MG63 (cell line): ENCODE data around the gene CEP112. TPM values are rescaled to one million over a fixed set of nuclear protein-coding genes. Genes with fewer than 3 reads are reported as not detected.

Source experiments
- DNase-seq: peaks from one replicate; pipeline ENCODE4 v3.0.0-alpha.2; 2020
- H3K27me3 ChIP-seq: fragments of 250-450 bp; sonication (Bioruptor Pico); 2 replicates; pipeline ENCODE4 v1.5.1; 2020; ENCODE audit warnings: mild to moderate bottlenecking, moderate library complexity
- H3K36me3 ChIP-seq: fragments of 250-450 bp; sonication (Bioruptor Pico); 2 replicates; pipeline ENCODE4 v1.5.1; 2020; ENCODE audit warnings: mild to moderate bottlenecking, moderate library complexity
- H3K4me3 ChIP-seq: fragments of 250-450 bp; sonication (Bioruptor Pico); 2 replicates; pipeline ENCODE4 v1.5.1; 2020; ENCODE audit warnings: mild to moderate bottlenecking, moderate library complexity
- H3K9me3 ChIP-seq: fragments of 250-450 bp; sonication (Bioruptor Pico); 2 replicates; pipeline ENCODE4 v1.5.1; 2020; ENCODE audit warnings: mild to moderate bottlenecking, moderate library complexity
- total RNA-seq: library from RNA; depleted of rRNA; stranded (reverse); fragments of >200 nt; shearing (Covaris generic); gene quantifications from 2 replicates; pipeline ENCODE4 v1.2.3, GENCODE V29; 2014; ENCODE audit warnings: low replicate concordance

CEP112 gene
- total RNA-seq, 1 experiment from 2014 or later = 0.59 TPM

GRCh38 chr17:66063686-66064085 is 128.2 kb downstream of the CEP112 start:
- Histone ChIP-seq H3K36me3 (no peaks in the 10 kb centered on the region), H3K9me3 (no peaks in the 10 kb centered on the region), H3K4me3 (no peak overlapping the region), H3K27me3 (no peaks in the 10 kb centered on the region)
- no peak for DNase-seq

- Histone ChIP-seq H3K27me3 (no peaks in the 10 kb centered on the region), H3K9me3 (no peaks in the 10 kb centered on the region), H3K36me3 (peaks cover 3% of the 10 kb centered on the region; the same call in 1 of the 2 replicates), H3K4me3 (no peak overlapping the region)
- no peak for DNase-seq
Observed at GRCh38 chr17:66056148-66056547, 135.8 kb downstream of the CEP112 start.

DNA sequence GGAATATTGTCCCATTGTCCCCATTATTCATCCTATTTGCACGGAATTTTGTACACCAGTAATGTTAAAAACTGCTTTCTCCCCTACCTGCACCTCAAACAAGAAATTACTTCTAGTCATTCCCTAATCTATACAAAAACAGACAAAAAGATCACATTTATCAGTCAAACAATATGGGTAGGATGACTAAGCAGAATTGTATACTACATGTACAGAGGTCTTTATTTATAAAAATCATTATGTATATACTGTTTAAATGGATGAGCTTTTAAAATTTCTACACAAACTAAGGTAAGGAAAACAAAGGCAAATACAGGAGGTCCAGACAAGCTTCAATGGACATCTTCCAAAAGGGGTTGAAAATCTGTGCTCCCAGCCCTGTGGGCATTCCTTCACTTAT is 137.7 kb downstream of the CEP112 start:
- Histone ChIP-seq H3K27me3 (no peaks in the 10 kb centered on the region), H3K36me3 (peaks cover 3% of the 10 kb centered on the region; the same call in 1 of the 2 replicates), H3K9me3 (no peaks in the 10 kb centered on the region), H3K4me3 (no peak overlapping the region)
- DNase-seq = no peak

DNA sequence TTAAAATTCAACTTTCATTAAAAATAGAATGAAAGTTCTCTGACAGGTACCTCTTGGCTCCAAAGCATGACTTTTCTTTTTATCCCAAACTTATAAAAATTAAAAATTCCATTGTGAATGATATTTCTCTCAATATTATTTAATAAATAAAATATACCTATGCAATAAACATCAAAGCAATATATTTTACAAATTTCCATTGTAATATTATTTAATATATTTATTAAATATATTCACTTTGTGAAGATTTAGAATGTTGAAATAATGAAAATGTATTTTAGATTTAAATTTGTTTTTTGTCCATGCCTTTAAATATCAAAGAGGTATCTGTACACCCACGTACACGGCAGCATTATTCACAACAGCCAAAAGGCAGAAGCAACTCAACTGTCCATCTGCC is 147.8 kb downstream of the CEP112 start:
- no peaks in the 10 kb centered on the region for H3K27me3 ChIP-seq
- DNase-seq = no peak

DNA sequence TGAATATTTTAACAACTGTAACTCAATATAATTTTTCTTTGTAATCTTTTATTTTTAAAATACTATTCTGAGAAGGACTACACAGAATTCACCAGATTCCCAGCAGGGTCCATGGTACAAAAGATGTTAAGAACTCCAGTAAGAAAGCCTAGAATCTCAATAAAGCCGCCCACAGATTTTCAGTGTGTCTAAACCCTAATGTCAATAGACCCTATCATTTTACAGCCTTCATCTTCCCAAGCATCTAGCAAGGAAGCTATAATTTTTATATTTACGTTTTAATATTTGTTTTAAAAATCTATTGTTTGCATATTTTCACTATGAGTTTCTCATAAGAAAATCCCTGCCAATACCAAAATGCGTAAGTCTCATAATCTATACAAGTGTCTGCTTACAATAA is 148.5 kb downstream of the CEP112 start:
- Histone ChIP-seq H3K9me3 (no peaks in the 10 kb centered on the region), H3K36me3 (no peaks in the 10 kb centered on the region), H3K4me3 (no peak overlapping the region), H3K27me3 (no peaks in the 10 kb centered on the region)
- DNase-seq = no peak

More for the DNA sequence above, 147.8 kb downstream of the CEP112 start:
- Histone ChIP-seq H3K9me3 (no peaks in the 10 kb centered on the region), H3K36me3 (no peaks in the 10 kb centered on the region), H3K4me3 (no peak overlapping the region)

GRCh38 chr17:66040402-66040801 is 151.5 kb downstream of the CEP112 start:
- no peaks in the 10 kb centered on the region for H3K27me3 ChIP-seq
- DNase-seq = peak; percentile 3
- H3K36me3 ChIP-seq = no peaks in the 10 kb centered on the region
- H3K9me3 ChIP-seq = no peaks in the 10 kb centered on the region
- no peak overlapping the region for H3K4me3 ChIP-seq

DNA sequence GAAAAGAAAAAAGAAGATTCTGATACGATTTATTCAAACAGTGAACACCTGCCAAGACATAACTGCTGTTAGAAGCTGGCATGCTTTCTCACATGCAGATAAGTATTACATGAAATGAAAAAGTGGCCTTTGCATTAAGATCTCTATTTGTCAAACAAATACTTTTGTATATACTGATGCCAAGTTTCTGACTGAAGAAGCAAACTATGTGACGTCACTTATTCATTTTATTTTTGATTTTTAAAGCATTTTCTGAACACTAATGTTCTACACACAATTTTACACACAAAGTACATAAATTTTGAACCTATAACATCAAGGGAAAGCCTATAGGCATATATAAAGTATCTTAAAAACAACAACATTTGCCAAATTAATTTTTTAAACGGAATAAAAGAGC is 153.8 kb downstream of the CEP112 start:
- H3K4me3 ChIP-seq = no peak overlapping the region
- no peaks in the 10 kb centered on the region for H3K9me3 ChIP-seq
- H3K27me3 ChIP-seq = no peaks in the 10 kb centered on the region; the same call in 1 of the 2 replicates
- no peaks in the 10 kb centered on the region for H3K36me3 ChIP-seq
- no peak for DNase-seq

DNA sequence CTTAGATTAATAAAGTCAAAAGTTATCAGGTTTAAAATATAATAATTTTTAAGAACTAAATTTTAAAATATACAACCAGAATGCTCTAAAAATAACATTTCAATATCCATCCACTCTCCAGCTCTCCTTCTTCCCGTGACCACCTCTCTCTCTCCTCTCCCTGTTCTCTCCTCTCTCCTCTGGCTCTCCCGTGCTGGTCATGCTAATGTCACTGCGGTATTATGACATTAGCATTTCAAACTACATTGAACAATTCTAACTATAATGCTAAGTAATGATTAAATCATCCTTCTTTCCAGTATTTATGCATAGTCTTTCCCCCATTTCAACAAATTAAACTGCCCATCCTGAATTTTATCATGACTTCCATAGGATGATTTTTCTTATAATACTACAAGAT is 154.7 kb downstream of the CEP112 start:
- no peak overlapping the region for H3K4me3 ChIP-seq
- no peaks in the 10 kb centered on the region; the same call in 1 of the 2 replicates for H3K27me3 ChIP-seq
- H3K36me3 ChIP-seq = no peaks in the 10 kb centered on the region
- DNase-seq = no peak
- H3K9me3 ChIP-seq = no peaks in the 10 kb centered on the region

DNA sequence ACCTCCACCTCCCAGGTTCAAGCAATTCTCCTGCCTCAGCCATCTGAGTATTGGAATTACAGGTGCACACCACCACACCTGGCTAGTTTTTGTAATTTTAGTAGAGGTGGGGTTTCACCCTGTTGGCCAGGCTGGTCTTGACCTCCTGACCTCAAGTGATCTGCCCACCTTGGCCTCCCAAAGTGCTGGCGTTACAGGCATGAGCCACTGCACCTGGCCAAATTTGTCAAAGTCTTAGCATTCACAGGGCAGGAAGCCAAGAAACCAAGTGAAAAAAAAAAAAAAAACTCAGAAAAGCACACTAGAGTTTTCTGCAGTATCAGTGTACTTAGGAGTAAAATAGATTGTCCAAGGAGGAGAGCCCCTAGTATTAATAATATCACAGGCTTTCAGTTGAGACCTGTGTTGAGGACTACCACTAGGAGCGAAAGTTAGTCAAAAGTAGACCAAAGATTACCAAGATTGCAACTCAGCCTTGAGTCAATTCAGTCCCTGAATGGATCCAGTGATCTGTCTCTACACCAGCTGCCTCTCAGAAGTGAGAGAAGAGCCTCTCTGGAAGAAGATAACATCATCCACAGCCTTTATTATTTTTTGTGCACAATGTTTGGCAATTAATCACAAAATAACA is 159.7 kb downstream of the CEP112 start:
- no peak for DNase-seq
- no peaks in the 10 kb centered on the region for H3K36me3 ChIP-seq
- H3K9me3 ChIP-seq = no peaks in the 10 kb centered on the region
- H3K27me3 ChIP-seq = no peaks in the 10 kb centered on the region; the same call in 1 of the 2 replicates
- H3K4me3 ChIP-seq = no peak overlapping the region

DNA sequence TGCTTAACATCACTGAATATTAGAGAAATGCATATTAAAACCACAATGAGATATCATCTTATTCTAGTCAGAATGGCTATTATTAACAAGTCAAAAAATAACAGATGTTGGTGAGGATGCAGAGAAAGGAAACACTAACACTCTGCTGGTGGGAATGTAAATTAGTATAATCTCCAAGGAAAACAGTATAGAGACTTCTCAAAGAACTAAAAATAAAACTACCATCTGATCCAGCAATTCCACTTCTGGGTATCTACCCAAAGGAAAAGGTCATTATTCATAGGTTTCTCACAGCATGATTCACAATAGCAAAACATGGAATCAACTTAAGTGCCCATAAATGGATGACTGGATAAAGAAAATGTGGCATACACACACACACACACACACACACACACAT is 166.4 kb downstream of the CEP112 start:
- no peak overlapping the region for H3K4me3 ChIP-seq
- no peak for DNase-seq
- no peaks in the 10 kb centered on the region; the same call in 1 of the 2 replicates for H3K36me3 ChIP-seq
- peaks cover 19% of the 10 kb centered on the region for H3K9me3 ChIP-seq
- no peaks in the 10 kb centered on the region for H3K27me3 ChIP-seq

- Histone ChIP-seq H3K36me3 (no peaks in the 10 kb centered on the region; the same call in 1 of the 2 replicates), H3K27me3 (no peaks in the 10 kb centered on the region), H3K4me3 (no peak overlapping the region), H3K9me3 (peaks cover 19% of the 10 kb centered on the region)
- no peak for DNase-seq
Observed at GRCh38 chr17:66021757-66022156, 170.2 kb downstream of the CEP112 start.

- Histone ChIP-seq H3K4me3 (no peak overlapping the region), H3K27me3 (no peaks in the 10 kb centered on the region), H3K36me3 (no peaks in the 10 kb centered on the region), H3K9me3 (peaks cover 8% of the 10 kb centered on the region)
- no peak for DNase-seq
Observed at GRCh38 chr17:66018786-66019185, 173.1 kb downstream of the CEP112 start.

GRCh38 chr17:66016231-66016630 is 175.7 kb downstream of the CEP112 start:
- DNase-seq = no peak
- no peaks in the 10 kb centered on the region for H3K9me3 ChIP-seq
- no peak overlapping the region for H3K4me3 ChIP-seq
- no peaks in the 10 kb centered on the region for H3K36me3 ChIP-seq
- H3K27me3 ChIP-seq = no peaks in the 10 kb centered on the region

GRCh38 chr17:66008680-66009079 is 183.3 kb downstream of the CEP112 start:
- H3K36me3 ChIP-seq = no peaks in the 10 kb centered on the region
- H3K4me3 ChIP-seq = no peak overlapping the region
- no peaks in the 10 kb centered on the region for H3K9me3 ChIP-seq
- no peaks in the 10 kb centered on the region for H3K27me3 ChIP-seq
- no peak for DNase-seq

DNA sequence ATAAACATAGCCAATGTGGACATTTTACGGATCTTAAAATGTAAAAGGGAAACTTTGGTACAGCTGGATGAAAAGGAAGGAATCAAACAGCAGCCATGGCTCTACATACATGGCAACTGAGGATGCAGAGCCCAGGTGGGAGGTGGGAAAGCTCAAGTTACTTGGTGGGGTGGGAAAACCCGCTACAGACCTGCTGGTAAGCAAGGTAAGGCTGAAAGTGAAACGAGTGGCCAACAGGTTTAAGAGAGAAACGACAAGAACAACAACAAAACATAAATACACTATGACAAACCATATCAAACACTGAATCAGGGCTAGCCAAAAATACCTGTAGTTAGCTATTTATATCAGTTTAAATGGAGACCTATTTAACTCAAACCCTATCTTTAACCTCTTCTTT is 185.3 kb downstream of the CEP112 start:
- Histone ChIP-seq H3K27me3 (no peaks in the 10 kb centered on the region), H3K4me3 (no peak overlapping the region), H3K36me3 (no peaks in the 10 kb centered on the region), H3K9me3 (no peaks in the 10 kb centered on the region)
- DNase-seq = no peak

DNA sequence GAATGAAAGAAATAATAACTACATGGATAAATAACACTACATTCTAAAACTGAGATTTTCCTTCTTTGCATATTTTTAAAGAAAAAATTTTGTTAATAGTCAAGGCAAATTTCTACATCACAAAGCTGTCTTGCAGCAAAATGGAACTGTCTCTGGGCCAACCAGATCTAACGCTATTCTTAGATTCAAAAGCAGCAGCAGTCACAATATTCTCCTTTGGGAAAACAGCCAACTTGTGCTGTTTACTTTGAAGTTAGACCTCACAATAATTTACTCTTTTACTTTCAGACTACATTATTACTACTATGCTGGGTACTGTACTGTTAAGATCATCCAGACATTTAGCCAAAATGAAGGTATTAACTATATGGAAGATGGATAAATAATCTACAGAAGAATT is 189.1 kb downstream of the CEP112 start:
- H3K27me3 ChIP-seq = no peaks in the 10 kb centered on the region
- H3K9me3 ChIP-seq = no peaks in the 10 kb centered on the region
- no peaks in the 10 kb centered on the region for H3K36me3 ChIP-seq
- H3K4me3 ChIP-seq = no peak overlapping the region
- DNase-seq = no peak

- Histone ChIP-seq H3K36me3 (no peaks in the 10 kb centered on the region), H3K27me3 (no peaks in the 10 kb centered on the region), H3K4me3 (no peak overlapping the region), H3K9me3 (no peaks in the 10 kb centered on the region)
- no peak for DNase-seq
Observed at GRCh38 chr17:66002063-66002585, 189.8 kb downstream of the CEP112 start.

DNA sequence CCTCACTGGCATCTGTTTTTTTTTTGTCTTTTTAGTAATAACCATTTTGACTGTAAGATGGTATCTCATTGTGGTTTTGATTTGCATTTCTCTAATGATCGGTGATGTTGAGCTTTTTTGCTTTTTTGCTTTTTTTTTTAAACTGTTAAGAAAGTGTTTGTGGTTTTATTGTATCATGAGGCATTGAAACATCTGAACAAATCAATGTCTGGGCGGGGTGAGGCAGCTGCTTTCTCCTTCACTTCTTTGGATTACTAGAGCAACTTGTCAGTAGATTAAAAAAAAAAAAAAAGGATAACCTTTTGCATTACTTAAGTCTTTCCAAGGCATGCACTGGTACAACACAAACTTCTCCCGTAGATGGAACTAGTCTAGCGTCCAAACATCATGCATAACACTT is 191.7 kb downstream of the CEP112 start:
- DNase-seq = no peak
- Histone ChIP-seq H3K9me3 (no peaks in the 10 kb centered on the region), H3K36me3 (no peaks in the 10 kb centered on the region), H3K4me3 (no peak overlapping the region), H3K27me3 (no peaks in the 10 kb centered on the region)
